BE2C (cell line): Measurements from ENCODE around the gene TRPM2.

ENCODE experiments used
- DNase-seq: peaks from one replicate; pipeline ENCODE4 v3.0.0-alpha.2; 2020
- H3K27me3 ChIP-seq: fragments of 250-450 bp; sonication (Bioruptor Pico); 2 replicates; pipeline ENCODE4 v1.5.1; 2020; ENCODE audit warnings: mild to moderate bottlenecking
- H3K36me3 ChIP-seq: fragments of 250-450 bp; sonication (Bioruptor Pico); 2 replicates; pipeline ENCODE4 v1.5.1; 2020; ENCODE audit warnings: mild to moderate bottlenecking
- H3K4me1 ChIP-seq: fragments of 250-450 bp; sonication (Bioruptor Pico); 2 replicates; pipeline ENCODE4 v1.5.1; 2020
- H3K4me3 ChIP-seq: 2 replicates; pipeline ENCODE4 v1.5.1; 2011; ENCODE audit warnings: low read depth, low read length
- H3K9me3 ChIP-seq: fragments of 250-450 bp; sonication (Bioruptor Pico); 2 replicates; pipeline ENCODE4 v1.5.1; 2020
- CTCF ChIP-seq: IDR thresholded peaks from 2 replicates; pipeline ENCODE4 v1.5.1; 2012; ENCODE audit warnings: mild to moderate bottlenecking, low read depth, low read length

TRPM2 gene

GRCh38 chr21:44438531-44439210 lies 85.2 kb downstream of the TRPM2 start:
- H3K27me3 ChIP-seq = no peaks in the 10 kb centered on the region
- no peak overlapping the region for H3K4me3 ChIP-seq
- no peaks in the 10 kb centered on the region for H3K36me3 ChIP-seq
- no peak for DNase-seq
- H3K4me1 ChIP-seq = no peaks in the 10 kb centered on the region
- no peaks in the 10 kb centered on the region for H3K9me3 ChIP-seq
- TF ChIP-seq CTCF = no peak

GRCh38 chr21:44439211-44439600 lies 85.8 kb downstream of the TRPM2 start:
- Histone ChIP-seq H3K4me1 (no peaks in the 10 kb centered on the region), H3K36me3 (no peaks in the 10 kb centered on the region), H3K27me3 (no peaks in the 10 kb centered on the region), H3K9me3 (no peaks in the 10 kb centered on the region), H3K4me3 (no peak overlapping the region)
- DNase-seq = no peak
- no peak for TF ChIP-seq CTCF

- Histone ChIP-seq H3K9me3 (no peaks in the 10 kb centered on the region), H3K27me3 (no peaks in the 10 kb centered on the region), H3K36me3 (no peaks in the 10 kb centered on the region), H3K4me1 (no peaks in the 10 kb centered on the region), H3K4me3 (no peak overlapping the region)
- peak; percentile 7 for DNase-seq
- TF ChIP-seq CTCF = no peak
Observed at GRCh38 chr21:44440241-44441040, 87.0 kb downstream of the TRPM2 start.

- no peaks in the 10 kb centered on the region for H3K36me3 ChIP-seq
Observed at GRCh38 chr21:44441041-44441400, 87.6 kb downstream of the TRPM2 start.

GRCh38 chr21:44441581-44442265 lies 88.3 kb downstream of the TRPM2 start:
- H3K4me1 ChIP-seq = no peaks in the 10 kb centered on the region
- H3K27me3 ChIP-seq = no peaks in the 10 kb centered on the region; the same call in 1 of the 2 replicates
- no peaks in the 10 kb centered on the region for H3K9me3 ChIP-seq
- H3K36me3 ChIP-seq = no peaks in the 10 kb centered on the region
- TF ChIP-seq CTCF = no peak
- DNase-seq = no peak
- H3K4me3 ChIP-seq = no peak overlapping the region

More at GRCh38 chr21:44441041-44441400, 87.6 kb downstream of the TRPM2 start:
- Histone ChIP-seq H3K4me3 (no peak overlapping the region), H3K27me3 (no peaks in the 10 kb centered on the region), H3K4me1 (no peaks in the 10 kb centered on the region), H3K9me3 (no peaks in the 10 kb centered on the region)
- DNase-seq = no peak
- no peak for TF ChIP-seq CTCF
